Epithelial cell of proximal tubule (primary cell): Measurements from ENCODE around the gene SORCS2. TPM values are rescaled to one million over a fixed set of nuclear protein-coding genes. Genes with fewer than 3 reads are reported as not detected.

ENCODE experiments used
- DNase-seq: peaks from one replicate; pipeline ENCODE4 v3.0.0-alpha.2; 2011; ENCODE audit warnings: low read depth
- H3K4me3 ChIP-seq: 2 replicates; pipeline ENCODE4 v1.5.1; 2011; ENCODE audit warnings: low read depth, mild to moderate bottlenecking, low read length
- CTCF ChIP-seq: conservative IDR thresholded peaks from 2 replicates; pipeline ENCODE4 v1.5.1; 2012; ENCODE audit warnings: low read depth, mild to moderate bottlenecking, low read length
- total RNA-seq: library from RNA; depleted of rRNA; stranded (reverse); fragments of >200 nt; gene quantifications from 2 replicates; pipeline ENCODE4 v1.2.3, GENCODE V29; 2015

The SORCS2 gene
- total RNA-seq, 1 donor from 2014 or later: 0.29 TPM

DNA sequence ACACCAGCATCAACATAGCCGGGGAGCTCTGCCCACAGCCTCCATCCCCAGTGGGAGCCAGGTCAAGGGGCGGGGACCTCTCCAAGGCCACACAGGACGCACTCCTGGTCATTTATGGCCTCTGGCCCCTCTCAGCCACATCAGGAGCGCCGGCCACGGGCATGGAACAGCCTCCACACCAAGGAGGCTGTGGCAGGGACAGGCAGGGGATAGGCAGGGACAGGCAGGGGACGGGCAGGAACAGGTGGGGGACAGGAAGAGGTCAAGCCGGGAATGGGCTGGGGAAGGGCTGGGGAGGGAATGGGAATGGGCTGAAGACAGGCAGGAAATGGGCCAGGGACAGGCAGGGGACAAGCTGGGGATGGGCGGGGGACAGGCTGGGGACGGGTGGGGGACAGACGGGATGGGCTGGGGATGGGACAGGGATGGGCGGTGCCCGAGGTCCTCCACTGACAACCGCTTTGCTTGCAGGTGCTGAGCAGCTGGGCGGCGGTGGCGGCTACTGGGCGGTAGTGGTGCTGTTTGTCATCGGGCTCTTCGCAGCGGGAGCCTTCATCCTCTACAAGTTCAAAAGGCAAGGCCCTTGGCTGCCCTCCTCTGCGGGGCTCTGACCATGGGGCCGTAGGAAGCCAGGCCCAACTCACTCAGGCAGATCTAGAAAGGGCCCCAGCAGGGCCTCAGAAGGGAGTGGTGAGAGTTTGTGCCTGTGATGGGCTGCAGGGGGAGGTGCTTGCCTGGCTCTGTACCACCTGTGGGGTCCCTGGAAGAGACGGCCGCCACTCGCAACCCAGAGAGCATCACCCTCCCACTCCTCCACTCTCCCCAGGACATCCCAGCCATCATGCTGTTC lies 541.7 kb downstream of the SORCS2 start:
- no peak overlapping the region for H3K4me3 ChIP-seq
- TF ChIP-seq CTCF: no peak
- DNase-seq: no peak

- DNase-seq: no peak
- no peak for TF ChIP-seq CTCF
- no peak overlapping the region for H3K4me3 ChIP-seq
Measured at GRCh38 chr4:7734651-7735260, 542.4 kb downstream of the SORCS2 start.

- DNase-seq: no peak
- no peak for TF ChIP-seq CTCF
- H3K4me3 ChIP-seq: no peak overlapping the region
Measured at GRCh38 chr4:7735395-7735794, 543.1 kb downstream of the SORCS2 start.

DNA sequence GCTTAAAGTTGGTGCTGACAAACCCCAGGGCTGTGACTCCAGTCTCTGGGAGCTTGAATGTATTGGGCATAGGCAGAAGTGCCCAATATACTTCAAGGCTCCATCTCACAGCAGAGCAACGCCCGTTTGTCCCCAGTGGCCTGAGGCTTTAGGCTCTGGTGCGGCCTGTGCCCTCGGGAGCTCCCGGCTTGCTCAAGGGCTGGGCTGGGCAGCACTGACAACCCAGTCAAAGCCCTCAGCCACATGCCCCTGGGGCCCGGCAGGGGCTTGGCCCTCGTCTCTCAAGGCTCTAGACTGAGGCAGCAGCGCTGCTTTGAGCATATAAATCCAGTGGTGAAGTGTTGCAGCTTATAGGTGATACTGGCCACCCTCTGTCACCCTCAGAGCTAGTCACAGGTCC lies 543.6 kb downstream of the SORCS2 start:
- DNase-seq: no peak
- TF ChIP-seq CTCF: no peak
- no peak overlapping the region for H3K4me3 ChIP-seq

- H3K4me3 ChIP-seq: no peak overlapping the region
- no peak for TF ChIP-seq CTCF
- no peak for DNase-seq
Measured at GRCh38 chr4:7736436-7737267, 544.3 kb downstream of the SORCS2 start.

- H3K4me3 ChIP-seq: no peak overlapping the region
- DNase-seq: no peak
- TF ChIP-seq CTCF: no peak
Measured at GRCh38 chr4:7737268-7737645, 544.9 kb downstream of the SORCS2 start.
